Smooth muscle cell (in vitro differentiated cells): Measurements from ENCODE around the gene SIPA1L2. TPM values are rescaled to one million over a fixed set of nuclear protein-coding genes. Genes with fewer than 3 reads are reported as not detected.

Experiments
- DNase-seq: peaks from one replicate; lab custom pipeline; 2025; ENCODE audit not compliant: unreplicated experiment; lab: John Stamatoyannopoulos, UW
- H2AFZ ChIP-seq: fragments of 200-600 bp; sonication (generic); 2 replicates; pipeline ENCODE4 v1.6.0; 2016; ENCODE audit warnings: antibody characterized with exemption, low read depth, mild to moderate bottlenecking
- H3F3A ChIP-seq: fragments of 200-600 bp; sonication (generic); 2 replicates; pipeline ENCODE4 v1.6.0; 2017; ENCODE audit warnings: antibody characterized with exemption, low read depth
- H3K27ac ChIP-seq: fragments of 200-600 bp; sonication (generic); 2 replicates; pipeline ENCODE4 v1.5.1; 2016; ENCODE audit warnings: low read depth, mild to moderate bottlenecking
- H3K27me3 ChIP-seq: fragments of 200-600 bp; sonication (generic); 2 replicates; pipeline ENCODE4 v1.6.1; 2016; ENCODE audit warnings: low read depth, mild to moderate bottlenecking
- H3K36me3 ChIP-seq: fragments of 200-600 bp; sonication (generic); 2 replicates; pipeline ENCODE4 v1.5.1; 2016; ENCODE audit warnings: low read depth
- H3K4me1 ChIP-seq: fragments of 200-600 bp; sonication (generic); 2 replicates; pipeline ENCODE4 v1.5.1; 2016; ENCODE audit warnings: low read depth
- H3K4me2 ChIP-seq: fragments of 200-600 bp; sonication (generic); 2 replicates; pipeline ENCODE4 v1.6.0; 2016; ENCODE audit warnings: mild to moderate bottlenecking
- H3K4me3 ChIP-seq: fragments of 200-600 bp; sonication (generic); 2 replicates; pipeline ENCODE4 v1.5.1; 2016; ENCODE audit warnings: mild to moderate bottlenecking
- H3K79me2 ChIP-seq: fragments of 200-600 bp; sonication (generic); 2 replicates; pipeline ENCODE4 v1.6.0; 2016; ENCODE audit warnings: low read depth, mild to moderate bottlenecking
- H3K9ac ChIP-seq: fragments of 200-600 bp; sonication (generic); 2 replicates; pipeline ENCODE4 v1.6.0; 2016; ENCODE audit warnings: low read depth
- H3K9me3 ChIP-seq: fragments of 200-600 bp; sonication (generic); replicated peaks from 2 replicates; pipeline ENCODE4 v1.5.1; 2016; ENCODE audit warnings: low read depth
- H4K20me1 ChIP-seq: fragments of 200-600 bp; sonication (generic); 2 replicates; pipeline ENCODE4 v1.6.0; 2016; ENCODE audit warnings: low read depth
- WGBS: methylation state at CpG from one replicate; pipeline ENCODE4 v1.1.7; 2016; ENCODE audit warnings: low lambda C conversion rate; 5-methylcytosine and 5-hydroxymethylcytosine counted together
- polyA plus RNA-seq: library from polyadenylated mRNA; unstranded; fragments of >200 nt; fragmentation: Nextera tagmentation; extraction: Ambion mirVana; gene quantifications from 2 replicates; pipeline ENCODE4 v1.2.1, GENCODE V29; 2016
- total RNA-seq: library from RNA; depleted of rRNA; stranded (reverse); fragments of >200 nt; gene quantifications from 2 replicates; pipeline ENCODE4 v1.2.3, GENCODE V29; 2014
- TF ChIP-seq, protein P1 (sequence below): fragments of 200-600 bp; sonication (generic); IDR thresholded peaks from 2 replicates; pipeline ENCODE4 v1.5.1; 2017; ENCODE audit warnings: borderline replicate concordance, mild to moderate bottlenecking, antibody characterized with exemption; ENCODE audit not compliant: insufficient read depth, poor library complexity, severe bottlenecking

SIPA1L2 gene, protein sequence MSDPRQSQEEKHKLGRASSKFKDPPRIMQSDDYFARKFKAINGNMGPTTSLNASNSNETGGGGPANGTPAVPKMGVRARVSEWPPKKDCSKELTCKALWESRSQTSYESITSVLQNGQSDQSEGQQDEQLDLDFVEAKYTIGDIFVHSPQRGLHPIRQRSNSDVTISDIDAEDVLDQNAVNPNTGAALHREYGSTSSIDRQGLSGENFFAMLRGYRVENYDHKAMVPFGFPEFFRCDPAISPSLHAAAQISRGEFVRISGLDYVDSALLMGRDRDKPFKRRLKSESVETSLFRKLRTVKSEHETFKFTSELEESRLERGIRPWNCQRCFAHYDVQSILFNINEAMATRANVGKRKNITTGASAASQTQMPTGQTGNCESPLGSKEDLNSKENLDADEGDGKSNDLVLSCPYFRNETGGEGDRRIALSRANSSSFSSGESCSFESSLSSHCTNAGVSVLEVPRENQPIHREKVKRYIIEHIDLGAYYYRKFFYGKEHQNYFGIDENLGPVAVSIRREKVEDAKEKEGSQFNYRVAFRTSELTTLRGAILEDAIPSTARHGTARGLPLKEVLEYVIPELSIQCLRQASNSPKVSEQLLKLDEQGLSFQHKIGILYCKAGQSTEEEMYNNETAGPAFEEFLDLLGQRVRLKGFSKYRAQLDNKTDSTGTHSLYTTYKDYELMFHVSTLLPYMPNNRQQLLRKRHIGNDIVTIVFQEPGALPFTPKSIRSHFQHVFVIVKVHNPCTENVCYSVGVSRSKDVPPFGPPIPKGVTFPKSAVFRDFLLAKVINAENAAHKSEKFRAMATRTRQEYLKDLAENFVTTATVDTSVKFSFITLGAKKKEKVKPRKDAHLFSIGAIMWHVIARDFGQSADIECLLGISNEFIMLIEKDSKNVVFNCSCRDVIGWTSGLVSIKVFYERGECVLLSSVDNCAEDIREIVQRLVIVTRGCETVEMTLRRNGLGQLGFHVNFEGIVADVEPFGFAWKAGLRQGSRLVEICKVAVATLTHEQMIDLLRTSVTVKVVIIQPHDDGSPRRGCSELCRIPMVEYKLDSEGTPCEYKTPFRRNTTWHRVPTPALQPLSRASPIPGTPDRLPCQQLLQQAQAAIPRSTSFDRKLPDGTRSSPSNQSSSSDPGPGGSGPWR (N-terminal part only)
- total RNA-seq (37.0 and 37.2 TPM in 2 replicates), polyA plus RNA-seq (14.9 and 18.9 TPM in 2 replicates)

DNA sequence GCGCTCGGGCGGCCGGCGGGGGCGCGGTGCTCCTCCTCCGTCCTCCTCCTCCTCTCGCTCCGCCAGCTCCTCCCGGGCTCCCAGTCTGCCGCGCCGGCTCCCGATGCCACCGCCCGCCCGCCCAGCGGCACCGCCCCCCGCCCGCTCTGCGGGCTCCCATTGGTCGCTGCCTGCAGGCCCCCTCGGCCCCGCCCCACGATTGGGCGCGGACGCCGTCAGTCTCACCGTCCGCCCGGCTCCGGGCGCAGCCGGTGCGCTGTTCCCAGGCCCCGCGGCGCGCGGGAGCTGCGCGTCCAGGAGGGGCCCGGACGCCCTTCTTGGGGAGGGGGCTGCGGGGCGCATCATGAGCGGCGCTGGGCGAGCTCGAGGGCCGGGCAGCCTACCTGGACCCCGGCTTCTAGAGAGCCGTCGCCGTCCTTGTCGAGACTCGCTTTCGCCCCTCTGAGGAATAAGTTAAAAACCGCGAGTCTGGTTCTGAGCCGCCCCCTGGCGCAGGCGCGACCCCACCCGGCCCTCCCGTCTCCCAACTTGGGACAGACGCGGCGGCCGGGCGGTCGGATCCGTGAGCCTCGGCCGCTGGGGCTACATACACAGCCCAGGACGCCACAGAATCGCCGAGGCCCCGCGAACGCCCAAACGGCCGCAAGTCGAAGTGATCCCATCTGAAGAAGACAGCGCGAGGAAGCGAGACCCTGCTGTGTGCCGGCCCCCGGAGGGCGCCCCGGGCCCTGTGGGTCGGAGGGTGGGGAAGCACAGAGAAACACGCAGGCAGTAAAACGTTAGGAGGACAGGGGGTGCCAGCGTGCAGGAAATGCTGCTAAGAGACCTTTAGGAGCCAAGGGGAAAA is at the start of gene SIPA1L2:
Gene SIPA1L2, minus strand, starts transcription at position 87 of the 847 bp plus-strand sequence. CDS start 114,794 bp downstream, outside the sequence.
- 2% methylated on average over 53 of the region's 98 CpGs for WGBS
- DNase-seq: peak; percentile 93
- peak within 1 kb of the TSS; percentile 71 for H3K27ac ChIP-seq

DNA sequence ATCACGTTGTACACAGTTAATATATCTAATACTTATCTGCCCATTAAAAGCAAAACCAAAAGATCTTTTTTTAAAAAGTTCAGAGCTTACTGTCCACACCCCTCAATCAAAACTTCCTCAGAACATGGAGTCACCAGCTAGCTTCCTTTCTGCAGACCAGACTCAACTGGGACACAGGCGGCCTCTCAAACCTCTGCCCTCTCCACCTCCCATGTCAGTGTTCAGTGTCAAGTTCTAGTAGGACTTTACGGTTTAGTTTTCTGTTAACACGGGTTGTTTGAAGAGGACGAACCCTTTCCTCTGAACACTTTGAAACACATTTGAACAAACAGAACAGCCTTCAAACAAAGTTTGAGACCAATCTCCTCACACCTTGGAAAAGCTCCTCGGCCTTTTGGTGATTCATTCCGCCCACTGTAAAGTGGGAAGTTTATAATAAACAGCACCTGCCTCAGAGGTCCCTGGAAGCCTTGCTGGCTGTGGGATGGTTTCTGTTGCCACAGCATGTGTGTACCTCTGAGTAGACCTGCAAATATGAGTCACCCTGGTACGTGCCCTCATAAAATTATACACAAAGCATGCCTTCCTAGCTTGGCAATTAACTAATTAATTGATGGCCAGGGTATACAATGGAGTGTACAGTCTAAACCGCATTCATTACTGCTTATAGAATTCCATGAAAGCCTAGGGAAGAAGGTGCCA is 48.4 kb upstream of the SIPA1L2 start:
- Histone ChIP-seq H3K4me1 (no peaks in the 10 kb centered on the region), H3K9ac (no peak overlapping the region), H3K27ac (no peak overlapping the region), H3K4me2 (no peak overlapping the region), H4K20me1 (no peaks in the 10 kb centered on the region), H2AFZ (no peak overlapping the region), H3K79me2 (no peaks in the 10 kb centered on the region), H3K9me3 (no peaks in the 10 kb centered on the region), H3K4me3 (no peak overlapping the region), H3F3A (no peaks in the 10 kb centered on the region), H3K27me3 (no peaks in the 10 kb centered on the region), H3K36me3 (no peaks in the 10 kb centered on the region)
- WGBS: 61% methylated on average over 9 of the region's 9 CpGs
- TF ChIP-seq, protein P1, sequence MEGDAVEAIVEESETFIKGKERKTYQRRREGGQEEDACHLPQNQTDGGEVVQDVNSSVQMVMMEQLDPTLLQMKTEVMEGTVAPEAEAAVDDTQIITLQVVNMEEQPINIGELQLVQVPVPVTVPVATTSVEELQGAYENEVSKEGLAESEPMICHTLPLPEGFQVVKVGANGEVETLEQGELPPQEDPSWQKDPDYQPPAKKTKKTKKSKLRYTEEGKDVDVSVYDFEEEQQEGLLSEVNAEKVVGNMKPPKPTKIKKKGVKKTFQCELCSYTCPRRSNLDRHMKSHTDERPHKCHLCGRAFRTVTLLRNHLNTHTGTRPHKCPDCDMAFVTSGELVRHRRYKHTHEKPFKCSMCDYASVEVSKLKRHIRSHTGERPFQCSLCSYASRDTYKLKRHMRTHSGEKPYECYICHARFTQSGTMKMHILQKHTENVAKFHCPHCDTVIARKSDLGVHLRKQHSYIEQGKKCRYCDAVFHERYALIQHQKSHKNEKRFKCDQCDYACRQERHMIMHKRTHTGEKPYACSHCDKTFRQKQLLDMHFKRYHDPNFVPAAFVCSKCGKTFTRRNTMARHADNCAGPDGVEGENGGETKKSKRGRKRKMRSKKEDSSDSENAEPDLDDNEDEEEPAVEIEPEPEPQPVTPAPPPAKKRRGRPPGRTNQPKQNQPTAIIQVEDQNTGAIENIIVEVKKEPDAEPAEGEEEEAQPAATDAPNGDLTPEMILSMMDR: no peak
- DNase-seq: no peak

More for the DNA sequence above, at the start of gene SIPA1L2:
- peak within 1 kb of the TSS; percentile 66 for H3K9ac ChIP-seq
- H3K4me3 ChIP-seq: peak within 1 kb of the TSS; percentile 91
- H3K79me2 ChIP-seq: peaks cover 45% of the 10 kb centered on the region
- no peaks in the 10 kb centered on the region for H3K27me3 ChIP-seq
- H3K4me1 ChIP-seq: peaks cover 27% of the 10 kb centered on the region
- H3F3A ChIP-seq: peaks cover 7% of the 10 kb centered on the region
- H2AFZ ChIP-seq: peak within 1 kb of the TSS; percentile 80
- no peaks in the 10 kb centered on the region for H3K9me3 ChIP-seq
- peaks cover 23% of the 10 kb centered on the region for H4K20me1 ChIP-seq
- no peaks in the 10 kb centered on the region for H3K36me3 ChIP-seq
- TF ChIP-seq, protein P1: peak; percentile 46
- H3K4me2 ChIP-seq: peak within 1 kb of the TSS; percentile 91

DNA sequence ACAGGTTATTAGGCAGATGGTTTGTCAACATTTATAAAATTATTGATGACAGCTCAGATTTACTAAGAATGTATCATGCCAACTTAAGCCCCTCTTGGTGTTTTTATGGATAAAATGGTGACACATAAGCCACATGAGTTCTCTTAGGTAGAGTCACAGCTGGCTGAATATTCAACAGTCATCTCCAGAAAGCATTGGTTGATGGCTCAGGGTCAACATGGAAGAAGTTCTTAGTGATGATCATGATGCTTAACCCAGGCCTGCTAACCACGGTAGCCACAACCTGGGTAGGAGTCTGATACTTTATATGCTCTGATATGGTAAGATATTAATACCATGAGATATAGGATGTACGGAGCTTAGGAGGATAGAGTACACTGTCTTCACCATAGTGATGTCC is 46.4 kb upstream of the SIPA1L2 start:
- 95% methylated on average over 2 of the region's 2 CpGs for WGBS
- TF ChIP-seq, protein P1: no peak
- Histone ChIP-seq H3K4me2 (no peak overlapping the region), H3K27ac (no peak overlapping the region), H3F3A (no peaks in the 10 kb centered on the region), H3K9ac (no peak overlapping the region), H3K79me2 (no peaks in the 10 kb centered on the region), H2AFZ (no peak overlapping the region), H3K27me3 (no peaks in the 10 kb centered on the region), H3K4me1 (no peaks in the 10 kb centered on the region), H3K36me3 (no peaks in the 10 kb centered on the region), H3K9me3 (no peaks in the 10 kb centered on the region), H3K4me3 (no peak overlapping the region), H4K20me1 (no peaks in the 10 kb centered on the region)
- no peak for DNase-seq
